Sigmoid colon (tissue), 7 donors: Measurements from ENCODE around the gene HOXA5. TPM values are rescaled to one million over a fixed set of nuclear protein-coding genes. Genes with fewer than 3 reads are reported as not detected.

Source experiments
- DNase-seq: peaks from one replicate; pipeline ENCODE4 v3.0.0-alpha.2; 2019
- H3K27ac ChIP-seq, 4 donors: fragments of 200-600 bp; sonication (generic); one replicate each; pipeline ENCODE4 v1.5.1; 2016 to 2019; ENCODE audit warnings: mild to moderate bottlenecking in 1 of 4
- H3K27me3 ChIP-seq, 3 donors: fragments of 200-600 bp; sonication (generic); one replicate each; pipeline ENCODE4 v1.5.1; 2019; ENCODE audit warnings: mild to moderate bottlenecking in 1 of 3
- H3K36me3 ChIP-seq, 4 donors: fragments of 200-600 bp; sonication (generic); one replicate each; pipeline ENCODE4 v1.5.1; 2016 to 2019
- H3K4me1 ChIP-seq, 4 donors: fragments of 200-600 bp; sonication (generic); one replicate each; pipeline ENCODE4 v1.5.1; 2017 to 2019
- H3K4me3 ChIP-seq, 4 donors: fragments of 200-600 bp; sonication (generic); one replicate each; pipeline ENCODE4 v1.5.1; 2017 to 2019; ENCODE audit warnings: mild to moderate bottlenecking in 2 of 4, moderate library complexity in 1 of 4
- H3K9me3 ChIP-seq, 4 donors: fragments of 200-600 bp in 3 of 4; sonication (generic) in 3 of 4; one replicate each; pipeline versions ENCODE4 v1.5.1 to v1.6.1; 2013 to 2019
- EP300 ChIP-seq, 4 donors: sonication (generic); formaldehyde crosslinking; IDR thresholded peaks; one replicate each; pipeline ENCODE4 v1.6.1; 2017; ENCODE audit warnings: antibody characterized with exemption in 4 of 4
- POLR2A ChIP-seq, 2 donors: fragments of 450-650 bp; IDR thresholded peaks; one replicate each; pipeline ENCODE4 v1.6.1; 2016; ENCODE audit warnings: antibody characterized with exemption in 2 of 2, mild to moderate bottlenecking in 2 of 2, moderate library complexity in 2 of 2
- POLR2AphosphoS5 ChIP-seq, 4 donors: sonication (generic); formaldehyde crosslinking; IDR thresholded peaks; one replicate each; pipeline ENCODE4 v1.6.1; 2017; ENCODE audit warnings: antibody characterized with exemption in 4 of 4
- WGBS, 2 donors: extraction: QIAGEN DNeasy Blood & Tissue Kit; methylation state at CpG; one replicate each; pipeline ENCODE4 v1.1.7; 2013; 5-methylcytosine and 5-hydroxymethylcytosine counted together
- intact Hi-C: fragments of 100-400 bp; cut with DNase I; formaldehyde crosslinking; loops from one replicate; pipeline ENCODE4 v1.15.1; 2023
- polyA plus RNA-seq, 3 donors: library from polyadenylated mRNA; stranded (reverse); fragments of 200-250 nt; gene quantifications; one replicate each; pipeline ENCODE4 v1.2.3, GENCODE V29; 2013
- total RNA-seq, 4 donors: library from RNA; depleted of rRNA; stranded (reverse); fragments of >200 nt; gene quantifications; one replicate each; pipeline ENCODE4 v1.1.0, GENCODE V29; 2016
- TF ChIP-seq, protein P1 (sequence below), 4 experiments: fragments of 450-650 bp in 3 of 4; fragments of 200-600 bp in 1 of 4; IDR thresholded peaks; one replicate each; pipeline ENCODE4 v1.5.1; 2016 to 2019; ENCODE audit warnings: antibody characterized with exemption in 4 of 4, mild to moderate bottlenecking in 3 of 4, moderate library complexity in 2 of 4
- donor health status: healthy with polysubstance abuse.
- donor health status: Bipolar disorder and iron deficiency.
- donor health status: healthy.

HOXA5 gene
- total RNA-seq (10 to 100 TPM in 3 of 4 donors, 1 to 10 TPM in 1; 9.2 to 12.2 (median 11.2) TPM), polyA plus RNA-seq (10 to 100 TPM in 1 of 3 donors, 1 to 10 TPM in 2; 3.2 to 14.3 (median 7.8) TPM)

DNA sequence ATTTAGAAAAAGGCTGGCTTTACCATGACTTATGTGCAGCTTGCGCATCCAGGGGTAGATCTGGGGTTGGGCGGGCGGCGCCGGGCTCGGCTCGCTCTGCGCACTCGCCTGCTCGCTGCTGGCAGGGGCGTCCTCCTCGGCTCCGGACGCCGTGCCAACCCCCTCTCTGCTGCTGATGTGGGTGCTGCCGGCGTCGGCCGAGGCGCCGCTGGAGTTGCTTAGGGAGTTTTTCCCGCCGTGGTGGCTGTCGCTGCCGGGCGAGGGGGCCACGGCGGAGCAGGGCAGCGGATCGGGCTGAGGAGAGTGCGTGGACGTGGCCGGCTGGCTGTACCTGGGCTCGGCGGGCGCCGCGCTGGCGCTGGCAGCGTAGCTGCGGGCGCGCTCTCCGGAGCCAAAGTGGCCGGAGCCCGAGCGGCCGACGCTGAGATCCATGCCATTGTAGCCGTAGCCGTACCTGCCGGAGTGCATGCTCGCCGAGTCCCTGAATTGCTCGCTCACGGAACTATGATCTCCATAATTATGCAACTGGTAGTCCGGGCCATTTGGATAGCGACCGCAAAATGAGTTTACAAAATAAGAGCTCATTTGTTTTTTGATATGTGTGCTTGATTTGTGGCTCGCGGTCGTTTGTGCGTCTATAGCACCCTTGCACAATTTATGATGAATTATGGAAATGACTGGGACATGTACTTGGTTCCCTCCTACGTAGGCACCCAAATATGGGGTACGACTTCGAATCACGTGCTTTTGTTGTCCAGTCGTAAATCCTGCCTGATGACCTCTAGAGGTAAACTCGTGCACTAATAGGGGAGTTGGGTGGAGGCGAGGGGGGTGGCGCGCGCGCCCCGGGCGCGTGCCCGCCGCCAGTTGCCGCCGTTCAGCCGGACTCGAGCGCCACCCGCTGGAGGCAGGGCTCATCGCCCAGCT lies at the start of gene HOXA5:
Gene HOXA5, minus strand, starts transcription at position 659 of the 927 bp plus-strand sequence. Its CDS starts 74 bp downstream, at position 585.
- TF ChIP-seq EP300 (IDR thresholded peaks at IDR 0.05): peak in 2 of 4 donors; percentile 67 to 86
- peak; percentile 86 to 96 (median 90) for TF ChIP-seq POLR2AphosphoS5 (IDR thresholded peaks at IDR 0.05)
- TF ChIP-seq, protein P1, sequence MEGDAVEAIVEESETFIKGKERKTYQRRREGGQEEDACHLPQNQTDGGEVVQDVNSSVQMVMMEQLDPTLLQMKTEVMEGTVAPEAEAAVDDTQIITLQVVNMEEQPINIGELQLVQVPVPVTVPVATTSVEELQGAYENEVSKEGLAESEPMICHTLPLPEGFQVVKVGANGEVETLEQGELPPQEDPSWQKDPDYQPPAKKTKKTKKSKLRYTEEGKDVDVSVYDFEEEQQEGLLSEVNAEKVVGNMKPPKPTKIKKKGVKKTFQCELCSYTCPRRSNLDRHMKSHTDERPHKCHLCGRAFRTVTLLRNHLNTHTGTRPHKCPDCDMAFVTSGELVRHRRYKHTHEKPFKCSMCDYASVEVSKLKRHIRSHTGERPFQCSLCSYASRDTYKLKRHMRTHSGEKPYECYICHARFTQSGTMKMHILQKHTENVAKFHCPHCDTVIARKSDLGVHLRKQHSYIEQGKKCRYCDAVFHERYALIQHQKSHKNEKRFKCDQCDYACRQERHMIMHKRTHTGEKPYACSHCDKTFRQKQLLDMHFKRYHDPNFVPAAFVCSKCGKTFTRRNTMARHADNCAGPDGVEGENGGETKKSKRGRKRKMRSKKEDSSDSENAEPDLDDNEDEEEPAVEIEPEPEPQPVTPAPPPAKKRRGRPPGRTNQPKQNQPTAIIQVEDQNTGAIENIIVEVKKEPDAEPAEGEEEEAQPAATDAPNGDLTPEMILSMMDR (IDR thresholded peaks at IDR 0.05): peak; percentile 62 to 75 (median 68)
- peak; percentile 28 to 60 for TF ChIP-seq POLR2A (IDR thresholded peaks at IDR 0.05)
- H3K27me3 ChIP-seq: no peaks in the 10 kb centered on the region
- no peaks in the 10 kb centered on the region for H3K9me3 ChIP-seq
- peak; percentile 90 for DNase-seq
- 11 to 44% methylated on average over 86 of the region's 86 CpGs for WGBS, 2 donors
- H3K4me3 ChIP-seq: peak within 1 kb of the TSS; percentile 30 to 60 (median 55)
- H3K27ac ChIP-seq: peak within 1 kb of the TSS; percentile 82 to 99 (median 92)
- peaks cover 15 to 43% (median 17%) of the 10 kb centered on the region in 4 donors for H3K36me3 ChIP-seq
- peaks cover 0 to 43% (median 27%) of the 10 kb centered on the region in 4 donors for H3K4me1 ChIP-seq
- intact Hi-C loops: loop anchor here (2.0 kb wide), 1 partner anchor 288 kb away; no protein-coding TSS in a partner anchor

DNA sequence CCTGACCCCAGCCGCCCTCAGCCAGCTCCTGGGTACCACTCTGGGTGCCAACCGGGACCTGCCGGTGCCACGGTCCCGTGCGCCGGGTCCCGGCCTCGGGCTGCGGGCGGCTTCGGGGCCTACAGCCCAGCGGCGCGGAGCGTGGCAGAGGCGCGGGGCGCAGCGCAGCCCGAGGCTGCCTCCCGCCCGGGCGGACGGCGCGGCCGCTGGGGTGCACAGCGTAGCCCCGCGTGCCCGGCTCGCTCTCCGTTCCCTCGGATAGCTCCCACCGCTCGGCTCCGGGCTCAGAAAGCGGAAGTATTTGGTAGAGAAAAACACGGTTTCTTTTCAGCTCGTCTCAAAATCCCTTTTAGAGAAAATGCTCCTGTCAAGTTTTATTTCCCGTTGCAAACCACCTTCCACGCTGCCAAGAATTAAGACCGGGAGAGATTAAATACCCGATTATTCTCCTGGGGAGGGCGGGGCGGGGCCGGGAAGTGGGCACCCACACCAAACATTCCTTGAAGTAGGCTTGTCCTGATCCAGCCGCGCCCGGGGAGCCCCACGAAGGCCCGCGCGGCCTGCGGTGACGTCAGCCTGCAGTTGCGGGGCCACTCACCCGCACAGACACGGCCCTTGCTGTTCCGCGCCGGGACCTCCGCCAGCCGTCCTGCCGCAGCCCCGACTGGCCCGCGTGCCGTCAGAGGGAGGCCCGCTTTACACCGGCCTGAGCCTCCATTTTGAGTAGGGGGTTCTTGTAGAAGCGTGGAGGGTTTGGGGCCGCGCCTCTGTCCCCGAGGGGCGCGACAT lies 49.3 kb upstream of the HOXA5 start:
- peak; percentile 86 for DNase-seq
- H3K36me3 ChIP-seq: no peaks in the 10 kb centered on the region
- WGBS, 2 donors: 1 to 3% methylated on average over 78 of the region's 78 CpGs
- TF ChIP-seq POLR2A (IDR thresholded peaks at IDR 0.05) (no peak), POLR2AphosphoS5 (IDR thresholded peaks at IDR 0.05) (peak in 3 of 4 donors; percentile 17 to 64 (median 41)), EP300 (IDR thresholded peaks at IDR 0.05) (no peak)
- TF ChIP-seq, protein P1 (IDR thresholded peaks at IDR 0.05): no peak
- intact Hi-C loops: loop anchor here (10.0 kb wide), 1 partner anchor 982 kb away; no protein-coding TSS in a partner anchor
- no peaks in the 10 kb centered on the region for H3K9me3 ChIP-seq
- H3K4me1 ChIP-seq: peaks cover 0 to 73% (median 55%) of the 10 kb centered on the region in 4 donors
- peak overlapping the region in 3 of 4 donors; percentile 97 to 98 (median 98) for H3K27ac ChIP-seq
- H3K4me3 ChIP-seq: peak overlapping the region; percentile 43 to 76 (median 64)
- peaks cover 0 to 23% (median 0%) of the 10 kb centered on the region in 3 donors for H3K27me3 ChIP-seq

DNA sequence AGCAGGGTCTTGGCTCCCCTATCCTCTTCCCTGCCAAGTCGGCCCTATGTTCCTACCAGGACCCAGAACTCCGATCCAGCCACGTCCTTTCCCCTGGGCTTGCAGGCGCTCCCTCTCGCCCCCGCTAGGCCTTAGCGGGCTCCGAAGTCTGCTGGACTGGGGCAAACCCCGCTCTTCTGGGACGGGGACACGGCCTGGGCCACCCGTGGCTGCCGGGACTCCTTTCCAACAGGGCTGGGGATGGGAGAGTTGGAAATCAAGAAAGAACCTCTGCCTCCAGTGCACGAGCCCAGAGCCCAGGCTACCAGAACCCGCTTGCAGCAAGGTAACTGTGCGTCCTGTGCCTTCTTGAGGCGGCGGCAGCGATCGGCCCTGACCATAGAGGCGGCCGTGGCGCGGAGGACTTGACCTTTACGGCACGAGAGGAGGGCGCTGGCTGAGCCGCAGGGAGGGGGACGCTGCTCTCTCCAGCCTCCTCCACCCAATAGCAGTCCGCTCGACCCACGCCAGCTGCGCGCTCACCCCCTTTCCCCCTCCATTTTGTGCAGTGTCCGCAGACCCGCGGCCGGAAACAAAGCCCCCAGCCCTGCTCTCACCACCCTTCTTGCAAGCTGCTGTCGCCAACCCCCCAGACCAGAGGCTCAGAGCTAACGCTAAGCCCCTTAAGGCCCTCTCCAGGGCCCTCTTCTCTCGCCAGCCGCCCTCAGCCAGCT lies 48.5 kb upstream of the HOXA5 start:
- peak overlapping the region in 3 of 4 donors; percentile 97 to 98 (median 98) for H3K27ac ChIP-seq
- peak overlapping the region; percentile 43 to 76 (median 64) for H3K4me3 ChIP-seq
- peak; percentile 91 for DNase-seq
- no peaks in the 10 kb centered on the region for H3K9me3 ChIP-seq
- peaks cover 0 to 20% (median 0%) of the 10 kb centered on the region in 3 donors for H3K27me3 ChIP-seq
- TF ChIP-seq EP300 (IDR thresholded peaks at IDR 0.05) (no peak), POLR2A (IDR thresholded peaks at IDR 0.05) (peak in 1 of 2 donors; percentile 44), POLR2AphosphoS5 (IDR thresholded peaks at IDR 0.05) (peak; percentile 49 to 75 (median 58))
- TF ChIP-seq, protein P1 (IDR thresholded peaks at IDR 0.05): no peak
- H3K4me1 ChIP-seq: peaks cover 0 to 79% (median 53%) of the 10 kb centered on the region in 4 donors
- WGBS, 2 donors: 5 to 18% methylated on average over 42 of the region's 42 CpGs
- H3K36me3 ChIP-seq: no peaks in the 10 kb centered on the region
- intact Hi-C loops: loop anchor here (10.0 kb wide), 1 partner anchor 983 kb away; no protein-coding TSS in a partner anchor
